Measurements from ENCODE around the gene UBALD2. TPM values are rescaled to one million over a fixed set of nuclear protein-coding genes. Genes with fewer than 3 reads are reported as not detected.

UBALD2 gene
- total and polyA plus RNA-seq, 2 of the 13 experiments (the other 11 are each of a cell fraction or from before 2014, with no cell fraction given) = 3.3 to 89.7 TPM

GRCh38 chr17:76264755-76265623, at the start of gene UBALD2 (continued):
- TF ChIP-seq HMGXB4 (CRISPR knock-in tag; IDR thresholded peaks at IDR 0.05; ENCODE audit: borderline replicate concordance in 1 of 2, low read depth in 1 of 2) (peak in 1 of 2 experiments; percentile 46; a peak in 1 of 4 replicates), HES4 (CRISPR knock-in tag; IDR thresholded peaks at IDR 0.05; ENCODE audit: borderline replicate concordance) (peak; percentile 12; the same call in 1 of the 2 replicates), GABPB1 (CRISPR knock-in tag; IDR thresholded peaks at IDR 0.05) (peak; percentile 80; the same call in 1 of the 2 replicates), E2F2 (CRISPR knock-in tag; IDR thresholded peaks at IDR 0.05; ENCODE audit: borderline replicate concordance) (no peak), KMT2A (CRISPR knock-in tag; IDR thresholded peaks at IDR 0.05) (no peak), TFE3 (CRISPR knock-in tag; IDR thresholded peaks at IDR 0.05) (peak; percentile 51; the same call in 1 of the 2 replicates), THAP7 (CRISPR knock-in tag; IDR thresholded peaks at IDR 0.05) (no peak), AHDC1 (CRISPR knock-in tag; IDR thresholded peaks at IDR 0.05; ENCODE audit: borderline replicate concordance) (no peak), ZNF781 (CRISPR knock-in tag; IDR thresholded peaks at IDR 0.05; ENCODE audit: borderline replicate concordance, not compliant biosample characterization) (peak; percentile 66), ZNF841 (CRISPR knock-in tag; IDR thresholded peaks at IDR 0.05; ENCODE audit: borderline replicate concordance) (no peak), ZMYM4 (CRISPR knock-in tag; IDR thresholded peaks at IDR 0.05) (peak; percentile 94), ATF2 (CRISPR knock-in tag; IDR thresholded peaks at IDR 0.05) (no peak)

Measured in HepG2 (cell line).